ENCODE measurements around the gene LRRC30. TPM values are rescaled to one million over a fixed set of nuclear protein-coding genes. Genes with fewer than 3 reads are reported as not detected.
"Not testable (repeated sequence)": the region's sequence is repeated elsewhere in the genome, so short reads cannot be mapped to it uniquely, and the experiment has no call there.

LRRC30 gene
- total RNA-seq, result not detected

DNA sequence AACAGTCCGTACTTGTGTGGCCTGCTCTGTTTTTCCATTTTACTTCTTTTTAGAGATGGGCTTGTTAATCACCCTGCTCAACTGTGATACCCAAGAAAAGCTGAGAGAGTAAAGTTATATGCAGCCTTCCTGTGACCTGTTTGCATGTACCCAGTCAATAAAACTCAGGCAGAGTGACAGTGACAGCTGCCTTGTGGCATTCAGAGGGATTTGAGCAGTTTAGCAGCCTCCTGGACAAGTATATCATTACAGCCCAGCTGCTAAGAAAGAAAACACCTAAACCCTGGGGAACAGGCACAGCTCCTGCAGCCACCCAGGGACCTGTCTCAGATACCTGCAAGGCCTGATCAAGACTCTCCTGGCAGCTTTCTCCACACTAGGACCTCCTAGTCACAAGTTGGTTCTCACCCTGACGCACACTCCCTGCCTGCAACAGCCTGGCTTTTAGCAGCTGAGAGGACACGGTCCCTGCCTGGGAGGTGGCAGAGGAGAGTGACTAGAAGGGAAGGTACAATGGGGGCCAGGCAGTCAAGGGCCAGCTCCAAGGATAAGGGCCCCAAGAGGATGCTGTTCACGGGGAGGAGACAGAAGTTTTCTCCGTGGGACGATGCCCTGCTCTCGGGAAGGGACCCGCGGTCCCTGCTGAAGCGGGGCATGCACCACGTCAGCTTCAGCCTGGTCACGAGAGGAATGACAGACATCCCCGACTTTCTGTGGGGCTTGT, at the start of gene LRRC30:
Gene LRRC30, plus strand, starts transcription at position 464 of the 724 bp plus-strand sequence. Its CDS starts 50 bp downstream, at position 514.
- DNase-seq (ENCODE audit: low spot score), result no peak

DNA sequence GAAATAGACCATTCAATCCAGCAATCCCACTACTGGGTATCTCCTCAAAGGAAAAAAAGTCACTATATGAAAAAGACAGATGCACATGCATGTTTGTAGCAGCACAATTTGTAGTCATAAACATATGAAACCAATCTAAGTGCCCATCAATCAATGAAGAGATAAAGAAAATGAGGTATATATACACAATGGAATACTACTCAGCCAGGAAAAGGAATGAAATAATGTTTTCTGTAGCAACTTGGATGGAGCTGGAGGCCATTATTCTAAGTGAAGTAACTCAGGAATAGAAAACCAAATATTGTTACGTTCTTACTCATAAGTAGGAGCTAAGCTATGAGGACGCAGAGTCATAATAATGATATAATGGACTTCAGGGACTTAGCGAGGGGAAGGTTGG, 45.2 kb upstream of the LRRC30 start:
- DNase-seq (ENCODE audit: low spot score), result no peak

DNA sequence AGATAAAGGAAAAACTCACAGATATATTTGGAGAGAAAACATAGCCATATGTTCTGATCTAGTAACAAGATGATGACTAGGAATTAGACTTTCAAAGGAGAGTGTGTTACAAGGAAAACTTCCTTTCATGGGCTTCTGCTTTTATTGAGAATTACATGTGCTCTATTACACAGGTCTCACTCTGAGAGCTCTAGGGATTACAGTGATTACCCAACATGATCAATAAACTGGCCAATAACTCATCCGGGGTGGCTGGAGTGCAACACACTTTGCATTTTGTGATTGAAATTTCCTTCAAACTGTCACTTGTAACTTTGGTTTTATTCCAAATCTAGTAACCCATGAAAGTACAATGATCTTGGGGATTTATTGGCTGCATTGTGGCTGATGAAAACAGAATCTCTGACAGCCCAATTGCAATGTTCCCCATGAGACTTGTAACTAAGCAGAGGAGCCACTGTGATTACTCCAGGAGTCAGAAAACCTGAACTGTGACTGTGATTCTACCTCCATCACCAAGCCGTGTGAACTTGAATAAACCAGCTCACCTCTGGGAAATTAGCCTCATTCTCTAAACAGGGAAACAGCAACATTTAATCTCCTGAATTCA, 40.2 kb upstream of the LRRC30 start:
- no peak for DNase-seq (ENCODE audit: low spot score)

DNA sequence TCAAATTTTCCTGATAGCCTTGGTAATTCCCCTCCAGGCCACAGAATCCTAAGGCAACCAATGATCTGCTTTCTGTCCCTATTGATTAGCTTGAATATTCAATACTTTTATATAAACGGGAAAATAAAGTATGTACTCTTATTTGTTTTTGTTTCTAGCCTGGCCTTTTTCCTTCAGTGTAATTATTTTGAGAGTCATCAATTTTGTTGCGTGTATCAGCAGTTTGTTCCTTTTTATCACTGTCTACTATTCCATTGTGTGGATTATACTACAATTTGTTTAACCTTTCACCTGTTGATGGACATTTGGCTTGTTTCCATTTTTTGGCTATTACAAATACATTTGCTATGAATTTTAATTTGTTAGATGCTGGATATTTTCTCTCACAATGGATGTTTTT, 39.2 kb upstream of the LRRC30 start:
- no peak for DNase-seq (ENCODE audit: low spot score)

DNA sequence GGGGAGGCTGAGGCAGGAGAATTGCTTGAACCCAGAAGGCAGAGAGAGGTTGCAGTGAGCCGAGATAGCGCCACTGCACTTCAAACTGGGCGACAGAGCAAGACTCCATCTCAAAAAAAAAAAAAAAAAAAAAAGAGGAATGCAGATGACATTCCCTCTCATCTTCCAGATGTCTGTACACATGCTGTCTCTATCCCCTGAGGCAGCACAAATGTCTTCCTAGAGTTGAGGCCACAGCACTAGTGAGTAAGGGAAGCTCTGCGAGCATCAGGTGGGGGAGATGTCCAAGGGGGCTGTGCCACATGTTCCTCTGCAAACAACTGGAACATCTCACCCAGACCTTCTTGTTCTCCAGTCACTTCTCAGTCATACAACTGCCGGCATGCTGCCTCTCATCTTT, 35.6 kb upstream of the LRRC30 start:
- no peak for DNase-seq (ENCODE audit: low spot score)

DNA sequence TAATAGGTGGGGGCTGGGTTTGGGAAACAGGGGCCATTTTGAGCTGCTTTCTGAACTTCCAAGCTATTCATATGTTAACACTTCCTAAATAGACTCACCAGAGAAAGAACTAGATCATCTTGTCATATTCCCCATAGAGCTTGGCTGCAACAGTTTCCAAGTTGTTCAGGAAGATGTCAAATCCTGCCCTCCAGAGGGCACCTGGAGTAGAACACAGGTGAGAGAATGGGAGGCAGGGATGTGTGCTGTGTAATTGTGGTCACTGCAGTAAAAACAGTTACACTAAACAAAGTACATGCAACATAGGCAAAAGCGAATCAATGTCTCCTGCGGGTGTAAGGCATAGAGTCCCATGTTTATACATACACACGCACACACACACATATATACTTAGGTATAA, 34.5 kb upstream of the LRRC30 start:
- no peak for DNase-seq (ENCODE audit: low spot score)

DNA sequence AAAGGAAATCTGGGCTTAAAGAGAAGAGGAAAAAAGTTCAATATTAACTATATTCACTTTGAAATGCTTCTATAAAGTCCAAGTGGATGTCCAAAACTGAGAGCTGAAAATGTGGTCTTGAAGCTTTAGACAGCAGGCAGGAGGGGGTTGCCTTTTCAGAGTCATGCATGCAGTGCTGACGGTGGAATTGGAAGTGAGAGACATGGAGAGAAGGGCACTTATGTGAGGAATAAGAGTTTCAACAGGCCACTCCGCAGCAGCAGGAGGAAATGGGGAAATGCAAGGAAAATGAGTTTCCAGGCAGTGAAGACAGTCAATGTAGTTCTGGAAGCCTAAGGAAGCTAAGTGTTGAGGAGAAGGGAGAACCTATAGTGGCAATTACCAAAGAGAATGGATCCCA, 33.0 kb upstream of the LRRC30 start:
- no peak for DNase-seq (ENCODE audit: low spot score)

DNA sequence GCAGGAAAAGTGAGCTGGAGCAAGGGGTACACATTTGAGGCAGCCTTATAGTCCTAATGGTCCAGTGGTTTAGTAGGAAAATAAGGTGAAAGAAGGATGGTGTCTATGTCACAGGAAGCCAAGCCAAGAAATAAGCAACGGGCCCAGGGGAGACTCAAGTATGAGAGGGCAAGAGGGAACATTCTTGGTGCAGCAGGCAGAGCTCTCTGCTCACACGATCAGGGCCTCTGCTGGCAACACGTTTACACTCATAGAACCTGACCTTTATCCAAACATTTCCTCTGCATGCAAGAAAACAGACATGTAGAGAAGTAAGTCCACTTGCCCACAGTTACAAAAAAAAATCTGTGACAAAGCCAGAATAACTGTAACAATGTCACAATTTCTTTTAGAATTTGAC, 32.6 kb upstream of the LRRC30 start:
- no peak for DNase-seq (ENCODE audit: low spot score)

DNA sequence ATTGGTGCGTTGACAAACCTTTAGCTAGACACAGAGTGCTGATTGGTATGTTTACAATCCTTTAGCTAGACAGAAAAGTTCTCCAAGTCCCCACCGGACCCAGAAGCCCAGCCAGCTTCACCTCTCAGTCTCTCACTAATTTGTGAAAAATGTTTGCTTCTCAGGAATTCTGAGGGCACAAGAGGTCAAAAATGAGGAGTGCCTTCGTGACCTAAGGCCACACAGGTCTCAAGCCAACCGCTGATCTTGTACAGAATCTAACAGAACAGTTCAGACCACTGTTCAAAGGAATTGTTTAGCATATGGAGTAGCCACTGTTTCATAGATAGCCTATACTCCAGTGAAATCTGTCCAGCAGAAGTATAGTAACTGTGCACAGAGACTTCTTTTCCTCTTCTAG, 29.8 kb upstream of the LRRC30 start:
- no peak for DNase-seq (ENCODE audit: low spot score)

DNA sequence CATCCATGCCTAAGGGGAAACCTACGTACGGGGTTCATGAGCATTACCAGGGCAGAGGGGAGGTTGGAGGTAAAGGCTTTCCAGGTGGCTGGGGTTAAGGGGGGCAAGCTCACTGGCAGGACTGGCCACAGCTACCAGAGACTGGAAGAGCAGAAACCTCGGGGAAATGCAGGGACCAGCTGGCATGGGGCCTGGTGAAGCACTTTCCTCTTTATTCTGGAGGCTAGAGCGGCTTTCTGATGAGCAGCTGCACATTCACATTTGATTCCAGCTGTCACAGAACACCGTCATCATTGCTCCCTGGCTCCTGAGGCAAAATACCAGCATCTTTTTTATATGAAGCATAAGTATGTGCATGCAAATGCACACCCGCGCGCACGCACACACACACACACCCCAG, 28.7 kb upstream of the LRRC30 start:
- no peak for DNase-seq (ENCODE audit: low spot score)

DNA sequence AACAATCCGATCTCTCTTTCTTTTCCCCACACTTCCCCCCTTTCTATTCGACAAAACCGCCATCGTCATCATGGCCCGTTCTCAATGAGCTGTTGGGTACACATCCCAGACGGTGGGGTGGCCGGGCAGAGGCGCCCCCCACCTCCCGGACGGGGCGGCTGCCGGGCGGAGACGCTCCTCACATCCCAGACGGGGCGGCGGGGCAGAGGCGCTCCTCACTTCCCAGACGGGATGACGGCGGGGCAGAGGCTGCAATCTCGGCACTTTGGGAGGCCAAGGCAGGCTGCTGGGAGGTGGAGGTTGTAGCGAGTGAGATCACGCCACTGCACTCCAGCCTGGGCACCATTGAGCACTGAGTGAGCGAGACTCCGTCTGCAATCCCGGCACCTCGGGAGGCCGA, 27.3 kb upstream of the LRRC30 start:
- DNase-seq (ENCODE audit: low spot score), result not testable (repeated sequence)

DNA sequence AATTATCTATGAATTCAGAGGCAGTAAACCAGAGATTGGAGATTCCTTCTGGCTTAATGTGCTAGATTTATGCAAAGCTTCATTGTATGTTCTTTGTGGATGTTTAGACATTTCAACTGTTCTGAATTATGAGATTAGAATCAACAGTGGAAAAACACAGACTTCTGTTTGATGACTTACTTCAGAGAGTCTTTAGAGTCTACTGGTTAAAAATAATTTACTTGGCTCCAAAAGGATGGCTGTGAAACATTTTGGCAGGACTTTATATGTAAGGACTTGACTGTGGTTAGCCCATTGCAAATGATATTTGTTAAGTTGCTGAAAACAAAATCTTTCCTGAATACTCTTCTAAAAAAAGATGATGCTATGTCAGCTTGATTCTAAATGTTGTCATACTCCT, 25.5 kb upstream of the LRRC30 start:
- no peak for DNase-seq (ENCODE audit: low spot score)

DNA sequence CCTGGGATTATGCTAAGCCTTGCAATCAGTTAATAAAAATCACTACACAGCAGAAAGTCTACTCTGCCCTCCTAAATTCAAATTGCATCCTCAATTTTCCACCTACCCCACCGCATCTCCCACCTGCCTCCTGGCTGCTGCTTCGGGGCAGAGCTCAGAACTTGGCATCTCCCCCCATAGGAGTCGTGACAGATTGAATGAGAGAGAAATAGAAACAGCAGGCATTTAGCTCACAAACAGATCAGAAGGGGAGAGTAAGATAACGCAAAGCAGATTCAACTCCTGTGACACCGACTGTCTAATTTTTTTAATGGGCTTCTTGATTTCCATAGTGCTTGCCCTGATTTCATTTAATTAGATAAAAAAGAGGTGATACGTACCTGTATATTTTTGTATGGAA, 24.7 kb upstream of the LRRC30 start:
- DNase-seq (ENCODE audit: low spot score), result no peak

DNA sequence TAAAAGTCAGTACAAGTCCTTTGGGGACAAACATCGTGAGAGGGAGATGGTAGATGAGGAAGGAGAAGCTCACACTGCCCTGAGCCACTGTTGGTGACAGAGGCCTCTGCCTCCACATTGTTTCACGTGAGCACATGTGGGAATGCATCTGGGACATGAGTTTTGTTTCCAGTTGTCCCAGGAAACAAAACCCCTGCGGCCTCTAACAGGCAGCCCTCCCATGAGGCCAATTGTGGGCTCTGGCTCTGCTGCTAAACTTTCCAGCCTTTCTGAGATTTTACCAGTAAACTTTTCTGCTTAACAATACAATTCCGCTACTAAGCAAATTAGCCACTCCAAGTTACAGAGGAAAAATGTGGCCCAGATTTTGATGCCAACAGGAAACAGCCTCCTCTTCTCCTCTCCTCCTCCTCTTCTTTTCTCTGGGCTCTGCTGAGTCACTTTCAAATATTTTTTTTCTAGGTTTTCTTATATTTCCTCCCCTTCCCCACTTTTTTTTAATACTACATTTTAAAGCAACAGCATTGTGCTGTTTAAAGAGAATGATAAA, 23.4 kb upstream of the LRRC30 start:
- DNase-seq (ENCODE audit: low spot score), result no peak

DNA sequence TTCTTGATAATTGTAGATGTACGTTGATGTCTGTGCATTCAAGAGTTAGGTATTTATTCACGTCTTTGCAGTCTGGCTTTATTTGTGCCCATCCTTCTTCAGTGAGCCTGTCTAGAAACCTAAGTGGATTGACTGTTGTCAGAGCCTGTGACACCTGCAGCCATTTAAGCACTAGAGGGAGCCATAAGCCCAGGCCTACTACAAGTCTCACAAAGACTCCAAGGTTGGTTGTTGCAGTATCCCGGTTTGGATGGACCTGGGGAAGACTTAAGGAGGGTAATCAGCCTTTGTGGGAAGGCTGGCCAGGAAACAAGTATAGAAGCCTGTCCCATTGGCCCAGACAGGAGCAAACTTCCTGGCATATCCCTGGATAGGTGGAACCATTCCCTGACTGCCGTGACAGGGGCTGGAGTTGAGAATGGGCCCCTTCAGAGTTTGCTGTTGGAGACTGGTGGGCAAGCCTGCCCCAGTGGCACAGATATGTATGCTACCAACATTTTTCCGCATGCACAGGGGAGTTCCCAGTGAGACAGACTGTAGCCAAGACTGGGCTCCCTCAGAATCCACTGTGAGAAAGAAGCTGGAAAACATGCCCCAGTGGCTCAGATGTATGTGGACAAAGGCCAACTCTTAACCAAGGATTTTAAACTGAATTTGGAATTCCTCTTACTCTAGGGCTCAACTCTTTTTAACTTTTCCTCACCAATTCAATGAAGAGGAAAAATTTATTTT, 9.3 kb upstream of the LRRC30 start:
- DNase-seq (ENCODE audit: low spot score), result no peak

DNA sequence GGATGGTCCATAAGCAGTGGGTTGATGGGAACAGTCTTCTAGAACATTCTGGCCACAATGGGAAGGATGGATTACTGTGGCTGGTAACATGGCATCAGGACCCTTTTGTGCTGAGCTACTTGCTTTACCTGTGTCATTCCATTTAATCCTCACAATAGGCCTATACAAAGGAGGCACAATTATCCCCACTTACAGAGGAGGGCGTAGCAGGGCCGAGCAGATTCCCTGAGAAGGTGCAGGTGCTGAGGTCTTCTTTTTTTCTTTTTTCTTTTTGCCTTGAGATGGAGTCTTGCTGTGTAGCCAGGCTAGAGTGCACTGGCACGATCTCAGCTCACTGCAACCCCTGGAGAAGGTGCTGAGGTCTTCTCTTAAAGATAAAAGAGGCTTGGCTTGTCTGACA, 6.7 kb upstream of the LRRC30 start:
- no peak for DNase-seq (ENCODE audit: low spot score)

DNA sequence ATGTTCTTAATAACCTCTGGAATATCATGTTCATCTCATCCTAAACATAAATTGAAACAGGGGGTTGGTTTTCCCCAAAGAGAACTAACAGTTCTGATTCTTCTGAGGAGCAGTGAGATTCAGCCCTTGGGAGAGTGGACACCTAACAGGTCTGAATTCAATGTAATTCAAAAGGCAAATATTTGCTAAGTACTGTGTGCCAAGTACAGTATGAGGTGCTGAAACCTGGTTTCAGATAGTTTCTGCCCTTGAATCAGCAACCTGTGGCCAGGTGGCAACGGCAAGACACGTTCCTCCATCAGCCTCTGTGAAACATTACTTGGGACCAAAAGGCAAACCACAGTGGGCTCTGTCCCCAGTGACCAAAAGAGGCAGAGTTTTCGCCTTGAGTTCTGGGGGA, 1.3 kb downstream of the LRRC30 start:
- no peak for DNase-seq (ENCODE audit: low spot score)

DNA sequence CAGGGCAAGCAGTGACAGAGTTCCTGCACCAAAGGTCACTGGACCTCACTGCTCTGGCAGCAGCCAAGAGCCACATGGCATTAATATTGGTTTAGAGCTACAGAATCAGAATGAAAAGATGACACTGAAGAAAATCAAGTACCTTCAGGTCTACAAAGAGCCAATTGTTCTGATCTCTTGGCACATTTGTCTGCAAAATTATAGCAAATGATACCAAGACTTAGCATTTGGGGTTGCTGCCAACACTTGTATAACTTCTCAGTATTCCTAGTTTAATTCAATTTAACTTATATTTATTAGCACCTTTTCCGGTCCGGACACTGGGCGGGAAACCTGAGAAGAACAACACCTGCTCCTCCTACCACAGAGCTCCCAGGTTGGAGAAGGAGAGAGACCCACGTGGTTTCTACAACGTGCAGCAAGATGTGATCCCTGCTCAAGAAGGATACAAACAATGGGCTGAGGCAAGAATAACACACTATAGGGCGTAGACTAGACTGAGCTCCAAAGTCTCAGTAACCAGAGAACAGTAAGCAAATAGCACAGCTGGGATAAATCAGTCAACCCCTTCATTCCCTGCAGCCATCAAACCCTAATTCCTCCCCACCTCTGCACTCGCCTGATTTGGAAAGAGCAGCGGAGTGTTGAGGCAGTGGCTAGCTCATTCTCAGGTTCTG, 2.4 kb downstream of the LRRC30 start:
- DNase-seq (ENCODE audit: low spot score), result no peak

DNA sequence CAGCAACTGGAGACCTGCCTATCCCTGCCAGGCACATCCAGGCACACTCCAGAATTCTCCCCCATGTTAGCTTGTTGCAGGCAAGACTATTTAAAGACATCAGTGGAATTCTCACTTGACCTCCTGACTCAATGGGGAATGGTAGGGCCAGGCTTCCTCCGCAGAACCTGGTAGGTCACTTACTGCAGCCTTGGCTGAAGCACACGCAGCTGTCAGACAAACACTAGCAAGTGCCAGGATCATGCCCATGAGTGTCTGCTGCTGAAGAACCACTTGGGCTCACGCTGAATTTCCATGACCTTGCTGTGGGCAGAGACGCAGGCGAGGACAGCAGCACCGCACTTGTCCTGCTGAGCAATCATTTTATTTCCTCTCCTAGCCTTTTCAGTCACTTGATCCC, 3.2 kb downstream of the LRRC30 start:
- no peak for DNase-seq (ENCODE audit: low spot score)

DNA sequence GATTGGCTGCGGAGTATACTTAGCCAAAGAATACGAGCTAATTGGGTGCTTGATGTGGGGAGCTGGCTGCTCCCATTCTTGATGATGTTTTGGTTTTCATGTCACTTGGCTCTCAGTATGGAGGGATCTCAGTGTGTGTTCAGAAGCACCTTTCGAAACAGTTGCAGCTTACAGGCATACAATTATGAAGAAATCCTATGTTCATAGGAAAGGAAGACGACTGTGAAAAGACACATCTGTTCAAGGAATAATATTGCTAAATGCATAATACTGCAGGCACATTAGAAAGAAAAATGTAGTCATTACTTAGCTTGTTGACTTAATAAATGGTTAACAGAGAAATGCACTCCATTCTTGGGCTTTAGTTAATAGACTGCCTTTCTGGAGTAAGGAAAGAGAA, 4.1 kb downstream of the LRRC30 start:
- no peak for DNase-seq (ENCODE audit: low spot score)

DNA sequence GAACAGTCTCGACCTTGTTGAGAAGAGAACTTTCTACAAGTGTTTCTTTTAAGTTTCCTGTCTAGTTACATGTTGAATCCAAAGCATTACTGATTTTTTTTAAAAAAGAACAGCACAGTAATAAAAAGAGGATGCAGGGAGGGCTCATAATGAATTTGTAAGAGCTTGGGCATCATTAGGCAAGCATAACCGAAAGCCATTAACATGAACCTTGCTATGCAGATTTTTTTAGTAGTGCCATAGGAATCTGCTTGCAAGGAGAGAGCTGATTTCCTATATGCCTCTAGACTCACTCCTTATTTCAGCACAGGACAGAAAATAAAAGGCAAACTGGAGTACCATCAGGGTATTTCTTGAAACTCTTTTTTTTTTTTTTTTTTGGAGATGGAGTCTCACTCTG, 5.2 kb downstream of the LRRC30 start:
- no peak for DNase-seq (ENCODE audit: low spot score)

DNA sequence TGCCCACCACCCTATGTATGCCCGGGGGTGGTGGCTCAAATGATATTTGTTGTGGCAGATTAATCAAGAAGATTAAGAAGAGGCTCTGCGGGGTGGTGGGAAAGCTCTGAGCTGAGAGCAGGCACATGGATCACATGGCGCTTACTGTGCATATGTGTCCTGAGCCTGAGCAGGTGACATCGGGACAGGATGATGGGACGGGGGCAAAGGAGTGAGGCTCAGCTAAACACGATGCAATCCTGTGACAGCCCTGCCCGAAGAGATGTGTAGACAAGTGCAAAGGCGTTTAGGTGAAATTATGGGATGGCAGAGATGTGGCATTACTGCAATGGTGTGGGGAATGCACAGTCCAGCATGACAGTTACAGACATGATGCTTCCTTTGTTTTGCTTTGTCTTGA, 6.0 kb downstream of the LRRC30 start:
- no peak for DNase-seq (ENCODE audit: low spot score)
